Measurements from ENCODE around the gene PABPC1L.

Gene PABPC1L

DNA sequence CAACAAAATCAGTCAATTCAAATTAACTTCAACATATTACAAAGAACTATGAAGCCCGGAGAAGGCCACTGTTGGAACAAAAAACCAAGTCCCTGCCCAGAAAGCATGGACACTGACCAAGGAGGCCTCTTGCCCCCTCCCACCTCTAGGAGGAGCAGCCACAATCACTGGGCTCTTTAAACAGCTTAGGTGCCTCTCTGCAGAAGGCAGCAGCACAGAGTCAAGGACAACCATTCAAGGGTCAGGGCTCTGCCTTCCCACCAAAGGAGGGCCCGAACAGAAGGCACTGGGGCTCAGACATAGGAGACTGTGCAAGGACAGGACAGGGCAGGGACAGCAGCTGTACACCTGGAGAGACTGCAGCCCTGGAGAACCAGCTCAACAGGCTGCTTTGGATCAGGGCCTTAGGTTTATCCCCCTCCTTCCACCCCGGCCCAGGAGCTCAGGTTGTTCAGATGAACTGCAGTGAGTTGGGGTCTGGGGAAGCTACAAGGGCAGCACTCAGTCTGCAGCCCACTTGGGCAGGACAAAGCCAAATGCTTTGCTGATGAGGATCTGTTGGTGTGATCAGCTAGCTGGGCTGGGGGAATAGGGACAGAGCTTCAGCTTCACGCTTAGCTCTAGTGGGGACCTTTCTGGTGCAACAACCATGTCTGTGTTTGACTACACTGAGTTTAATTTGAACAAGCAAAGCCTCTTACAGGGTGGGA is 32.6 kb downstream of the PABPC1L start:
- no peak for DNase-seq (ENCODE audit: low read depth in 2 of 3, low spot score in 1 of 3)

DNA sequence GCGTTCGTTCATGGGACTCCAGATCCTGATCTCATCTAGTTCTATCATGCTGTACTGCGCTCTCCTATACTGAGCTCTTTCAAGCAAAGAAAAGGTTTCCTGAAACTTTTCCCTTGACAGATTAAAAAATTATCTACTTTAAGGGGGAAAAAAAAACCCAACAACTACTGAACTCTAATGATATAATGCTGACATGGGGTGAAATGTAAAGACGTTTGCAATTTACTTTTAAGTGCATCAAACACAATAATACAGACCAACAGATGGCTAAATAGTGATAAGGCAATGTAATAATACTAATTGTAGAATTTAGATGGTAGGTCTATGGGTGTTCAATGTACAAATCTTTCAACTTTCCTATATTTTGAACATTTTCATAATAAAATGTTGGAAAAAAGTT is 34.0 kb downstream of the PABPC1L start:
- DNase-seq (ENCODE audit: low read depth in 2 of 3, low spot score in 1 of 3): no peak

DNA sequence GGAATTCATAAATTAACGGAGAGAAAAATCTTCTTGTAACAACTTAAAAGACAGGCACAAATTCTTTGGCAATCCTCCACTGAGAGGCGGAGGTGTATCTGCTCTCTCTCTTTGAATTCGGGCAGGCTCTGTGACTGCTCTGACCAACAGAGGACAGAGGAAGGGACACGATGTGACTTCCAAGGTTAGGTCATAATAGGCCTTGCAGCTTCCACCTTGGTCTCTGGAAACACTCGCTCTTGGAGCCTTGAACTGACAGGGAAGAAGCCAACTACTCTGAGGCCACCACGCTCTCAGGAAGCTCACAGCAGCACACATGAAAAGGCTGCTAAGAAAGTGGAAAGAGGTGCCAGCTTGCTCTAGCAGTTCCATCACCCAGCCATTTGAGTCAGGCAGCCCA is 35.4 kb downstream of the PABPC1L start:
- no peak for DNase-seq (ENCODE audit: low read depth in 2 of 3, low spot score in 1 of 3)

DNA sequence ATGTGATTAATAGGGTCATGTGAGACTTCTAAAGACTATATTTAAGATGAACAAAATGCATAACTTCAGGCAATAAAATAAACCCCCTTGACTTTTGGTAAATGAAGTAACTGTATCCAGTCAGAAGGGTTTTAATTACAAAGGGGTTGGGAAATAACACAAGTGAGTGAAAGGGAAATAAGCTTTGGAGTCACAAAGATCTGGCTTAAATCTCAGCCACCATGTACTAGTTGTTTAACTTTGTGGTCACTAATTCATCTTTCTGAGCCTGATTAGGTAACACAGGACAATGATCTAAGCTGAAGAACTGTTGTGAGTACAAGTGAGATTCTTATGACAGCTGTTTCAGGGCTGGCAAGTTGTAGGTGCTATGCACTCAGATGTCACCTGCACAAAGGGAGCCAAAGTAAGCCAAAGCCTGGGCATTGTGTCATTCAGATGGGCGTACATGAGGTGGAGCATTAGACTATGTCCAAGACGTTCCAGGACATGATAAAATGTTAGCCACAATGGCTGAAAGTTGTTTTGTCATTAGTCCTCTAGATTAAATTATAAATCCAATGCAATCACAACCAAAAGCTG is 36.5 kb downstream of the PABPC1L start:
- DNase-seq (ENCODE audit: low read depth in 2 of 3, low spot score in 1 of 3): no peak

DNA sequence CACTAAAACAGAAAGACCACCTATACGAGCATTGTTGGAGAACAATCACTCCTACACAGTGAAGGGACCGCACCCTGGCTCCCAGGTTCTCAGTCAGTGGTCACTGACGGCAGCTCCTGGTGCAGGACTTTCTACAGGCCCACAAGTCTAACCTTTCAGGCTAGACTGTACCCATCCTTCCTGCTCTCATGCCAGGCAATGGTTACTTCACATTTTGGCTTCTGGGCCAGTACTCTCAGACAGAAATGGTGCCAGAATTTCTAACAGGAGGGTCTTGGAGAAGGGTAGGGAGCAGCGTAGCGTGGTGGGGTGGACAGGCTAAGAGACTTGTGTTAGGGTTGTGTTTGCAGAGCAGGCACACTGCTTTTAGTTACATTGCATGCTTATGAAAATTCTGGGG is 38.2 kb downstream of the PABPC1L start:
- DNase-seq (ENCODE audit: low read depth in 2 of 3, low spot score in 1 of 3): no peak

DNA sequence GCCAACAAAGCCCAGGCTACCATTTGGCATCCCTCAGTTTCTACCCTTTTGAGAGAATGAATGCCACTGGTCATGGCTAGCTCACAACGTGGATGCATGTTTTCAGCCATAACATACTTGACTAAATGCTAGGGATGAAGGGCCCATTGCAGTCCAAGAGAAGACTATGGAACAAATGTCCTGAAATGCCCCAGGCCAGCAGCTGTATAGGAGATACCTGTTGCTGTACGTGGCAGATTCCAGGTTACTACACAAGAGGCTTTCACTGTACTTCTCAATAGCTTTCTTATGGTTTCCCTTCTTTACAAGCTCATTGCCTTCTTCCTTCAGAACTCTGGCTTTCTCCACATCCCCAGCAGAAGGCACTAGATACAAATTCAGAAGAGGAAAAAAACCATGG is 38.7 kb downstream of the PABPC1L start:
- no peak for DNase-seq (ENCODE audit: low read depth in 2 of 3, low spot score in 1 of 3)

DNA sequence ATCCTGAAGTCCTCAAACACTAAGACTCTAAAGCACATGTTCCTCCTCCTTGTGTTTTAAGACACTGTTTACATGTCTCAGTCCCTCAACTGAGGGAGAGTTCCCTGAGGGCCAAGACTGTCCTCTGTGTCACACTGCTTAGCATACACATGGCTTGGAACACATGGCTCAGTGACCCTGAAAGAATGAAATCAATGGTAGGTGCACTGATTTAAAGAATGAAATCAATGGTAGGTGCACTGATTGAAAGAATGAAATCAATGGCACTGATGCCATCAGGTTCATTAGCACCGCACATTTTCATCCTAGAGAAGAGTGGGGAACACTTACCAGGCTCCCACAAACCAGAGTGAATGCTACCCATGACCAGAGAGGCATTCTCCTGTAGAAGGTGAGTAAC is 40.5 kb downstream of the PABPC1L start:
- no peak for DNase-seq (ENCODE audit: low read depth in 2 of 3, low spot score in 1 of 3)

DNA sequence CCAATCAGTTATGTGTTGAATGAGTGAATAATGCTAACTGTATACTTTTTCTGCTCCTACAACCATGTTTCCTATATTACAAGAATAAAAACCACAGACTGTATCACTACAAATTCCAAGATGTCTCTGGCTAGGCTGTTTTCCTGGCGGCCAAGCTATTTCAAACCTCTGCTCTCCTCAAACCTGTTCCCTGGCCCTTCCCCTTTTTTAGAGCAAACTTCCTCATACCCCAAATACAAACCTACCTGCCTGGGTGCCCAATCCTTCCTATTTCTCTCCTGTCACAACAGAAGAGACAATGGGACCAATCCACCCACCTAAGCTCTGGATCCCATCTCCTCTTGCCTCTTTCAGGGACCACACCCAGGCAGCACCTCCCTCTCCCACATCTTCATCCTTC is 42.9 kb downstream of the PABPC1L start:
- DNase-seq (ENCODE audit: low read depth in 2 of 3, low spot score in 1 of 3): no peak

DNA sequence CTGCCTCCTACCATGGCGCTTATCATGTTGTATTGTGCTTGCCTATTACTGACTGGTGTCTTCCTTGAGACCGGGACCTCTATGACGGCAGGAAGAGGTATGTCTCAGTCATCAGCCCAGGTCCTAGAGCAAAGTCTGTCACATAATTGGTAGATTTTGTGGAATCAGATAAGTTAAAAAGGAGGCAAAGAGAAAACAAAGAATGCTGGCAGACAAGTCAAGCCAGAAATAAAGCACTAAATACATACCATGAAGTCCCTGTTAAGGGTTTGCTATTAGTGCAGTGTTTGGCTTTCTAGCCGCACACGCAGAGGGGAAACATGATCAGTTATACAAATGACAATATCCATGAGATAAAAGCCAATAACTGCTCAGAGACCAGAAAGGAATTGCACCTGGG is 44.4 kb downstream of the PABPC1L start:
- DNase-seq (ENCODE audit: low read depth in 2 of 3, low spot score in 1 of 3): no peak

DNA sequence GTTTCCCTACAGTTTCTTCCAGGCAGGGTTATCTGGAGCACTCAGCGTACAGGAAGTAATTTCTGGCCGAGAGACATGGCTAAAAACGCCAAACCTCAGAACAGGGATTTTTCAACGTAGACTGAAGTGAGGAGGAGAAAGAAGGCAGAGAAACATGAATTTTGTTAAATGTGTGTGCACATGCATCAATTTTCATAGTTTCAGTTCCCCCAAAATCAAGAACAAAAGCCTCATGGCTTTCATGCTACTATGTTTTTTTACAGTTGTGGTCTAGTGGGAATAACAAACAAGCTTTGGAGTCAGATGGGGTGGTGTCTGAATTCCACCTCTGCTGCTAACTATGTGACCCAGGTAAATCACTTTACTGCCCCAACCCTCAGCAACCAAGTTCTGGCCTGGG is 45.4 kb downstream of the PABPC1L start:
- no peak for DNase-seq (ENCODE audit: low read depth in 2 of 3, low spot score in 1 of 3)

DNA sequence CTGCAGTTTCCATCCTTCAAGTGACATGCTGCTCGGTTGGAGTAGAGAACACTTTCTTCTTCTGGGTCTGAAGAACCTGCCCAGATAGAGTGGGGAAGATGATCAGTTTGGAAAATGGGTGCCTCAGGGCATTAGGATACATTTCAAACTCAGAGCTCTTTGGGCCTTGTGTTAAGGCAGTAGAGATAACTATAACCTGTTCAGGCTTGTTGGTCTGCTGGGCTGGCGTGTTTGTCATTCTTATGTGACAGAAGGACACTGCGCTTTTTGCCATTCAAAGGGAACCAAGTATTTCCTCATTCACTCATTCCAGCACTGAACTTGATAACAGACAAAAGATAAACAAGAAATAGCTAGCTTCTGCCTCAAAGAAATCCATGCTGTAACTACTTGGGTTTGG is 46.5 kb downstream of the PABPC1L start:
- no peak for DNase-seq (ENCODE audit: low read depth in 2 of 3, low spot score in 1 of 3)

DNA sequence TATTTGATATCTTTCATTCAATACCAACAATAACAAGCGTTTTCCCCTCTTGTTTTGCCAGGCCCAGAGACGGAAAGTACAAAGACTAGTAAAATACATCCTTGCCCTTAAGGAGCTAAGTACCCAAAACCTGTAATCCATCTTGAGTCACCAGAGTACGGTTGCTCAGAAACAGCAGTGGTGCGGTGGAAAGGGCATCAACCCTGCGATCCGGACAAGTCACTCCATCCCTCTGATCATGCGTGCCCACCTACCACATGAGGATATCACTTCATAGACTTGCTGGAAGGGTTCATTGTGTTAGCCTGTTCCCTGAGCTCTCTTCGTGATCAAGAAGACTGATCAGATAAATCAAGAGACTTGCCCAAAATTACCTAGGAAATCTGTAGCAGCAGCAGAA is 48.4 kb downstream of the PABPC1L start:
- no peak for DNase-seq (ENCODE audit: low read depth in 2 of 3, low spot score in 1 of 3)

DNA sequence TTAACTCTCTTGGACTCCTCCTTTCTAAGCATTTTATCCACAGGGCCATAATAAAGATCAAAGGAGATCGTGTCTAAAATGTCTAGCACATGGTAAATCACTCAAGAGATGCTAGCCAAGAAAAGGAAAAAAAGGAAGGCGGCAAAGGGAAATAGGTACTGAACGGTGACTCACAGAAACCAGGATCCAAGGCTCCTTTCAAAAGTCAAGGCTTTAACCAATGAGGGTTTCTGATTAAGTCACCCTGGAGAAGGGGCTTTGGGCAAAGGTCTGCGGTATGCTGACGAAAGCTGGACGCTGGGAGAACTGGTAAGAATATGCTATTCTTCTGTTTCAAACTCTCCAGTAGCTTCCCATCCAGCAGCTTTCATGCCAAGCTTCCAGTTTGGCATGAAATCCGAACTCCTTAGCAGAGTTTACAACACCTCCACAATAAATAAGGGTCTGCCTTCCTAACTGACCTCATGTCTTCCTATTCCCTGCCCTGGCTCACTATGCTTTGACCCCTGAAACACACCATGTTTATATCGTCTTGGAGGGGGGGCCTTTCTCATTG is 49.3 kb downstream of the PABPC1L start:
- peak in 1 of 3 donors; percentile 40 for DNase-seq (ENCODE audit: low read depth in 2 of 3, low spot score in 1 of 3)

DNA sequence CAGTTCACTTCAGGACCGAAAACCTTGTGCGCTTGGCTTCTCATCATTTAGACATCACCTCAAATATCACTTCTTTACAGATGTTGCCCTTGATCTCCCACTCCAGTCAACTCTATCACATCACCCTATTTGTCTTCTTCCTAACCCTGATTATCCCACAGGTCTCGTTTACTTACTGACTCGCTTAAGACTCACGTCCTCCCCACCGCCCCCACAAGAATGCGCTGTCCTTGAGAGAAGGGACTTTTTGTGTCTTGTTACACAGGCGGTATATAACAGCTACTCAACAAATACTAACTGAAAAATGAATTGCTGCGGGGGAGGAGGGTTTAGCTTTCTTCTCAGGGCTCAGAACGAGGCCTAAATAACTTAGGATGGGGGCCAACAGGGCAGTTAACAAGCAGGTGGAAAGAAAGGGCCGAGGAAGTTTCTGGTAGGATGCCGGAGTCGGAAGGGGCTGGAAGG is 49.8 kb downstream of the PABPC1L start:
- DNase-seq (ENCODE audit: low read depth in 2 of 3, low spot score in 1 of 3): peak; percentile 62 to 68 (median 65)

DNA sequence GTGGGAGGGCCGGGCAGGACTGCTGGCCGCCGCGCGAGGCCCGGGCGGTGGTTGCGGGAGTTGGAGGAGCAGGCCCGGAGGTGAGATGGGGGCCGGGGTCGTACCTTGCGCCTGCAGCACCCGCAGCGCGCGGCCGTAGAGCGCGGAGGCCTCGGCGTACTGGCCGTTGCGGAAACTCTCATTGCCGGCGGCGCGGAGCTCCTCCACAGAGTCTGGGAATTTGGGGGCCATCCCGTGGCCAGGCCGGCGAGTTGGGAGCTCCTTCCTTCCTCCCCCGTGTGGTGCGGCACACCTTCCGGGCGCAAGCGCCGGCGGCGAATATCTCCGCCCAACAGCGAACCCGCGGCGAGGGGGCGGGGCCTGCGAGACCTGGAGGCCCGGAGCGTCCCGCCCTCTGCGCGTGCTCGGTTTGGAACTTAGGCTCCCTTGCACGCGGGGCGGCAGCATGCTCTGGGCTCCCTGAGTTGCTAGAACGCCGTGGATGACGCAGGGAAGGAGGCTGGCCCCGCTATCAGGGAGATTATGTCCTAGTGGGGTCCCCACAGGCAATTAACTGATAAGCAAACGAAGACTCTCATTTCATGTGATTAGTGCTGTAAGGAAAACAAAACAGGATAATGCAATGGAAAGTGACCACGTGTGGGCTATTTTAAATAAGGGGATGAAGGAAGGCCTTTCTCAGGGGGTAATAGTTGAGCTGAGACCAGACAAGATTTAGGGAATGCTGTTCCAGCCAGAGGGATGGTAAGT is 50.4 kb downstream of the PABPC1L start, which contains the start of gene TOMM34:
Gene TOMM34, minus strand, starts transcription at position 295 of the 750 bp plus-strand sequence. Its CDS starts 64 bp downstream, at position 231.
- DNase-seq (ENCODE audit: low read depth in 2 of 3, low spot score in 1 of 3): peak; percentile 90 to 97 (median 91)

DNA sequence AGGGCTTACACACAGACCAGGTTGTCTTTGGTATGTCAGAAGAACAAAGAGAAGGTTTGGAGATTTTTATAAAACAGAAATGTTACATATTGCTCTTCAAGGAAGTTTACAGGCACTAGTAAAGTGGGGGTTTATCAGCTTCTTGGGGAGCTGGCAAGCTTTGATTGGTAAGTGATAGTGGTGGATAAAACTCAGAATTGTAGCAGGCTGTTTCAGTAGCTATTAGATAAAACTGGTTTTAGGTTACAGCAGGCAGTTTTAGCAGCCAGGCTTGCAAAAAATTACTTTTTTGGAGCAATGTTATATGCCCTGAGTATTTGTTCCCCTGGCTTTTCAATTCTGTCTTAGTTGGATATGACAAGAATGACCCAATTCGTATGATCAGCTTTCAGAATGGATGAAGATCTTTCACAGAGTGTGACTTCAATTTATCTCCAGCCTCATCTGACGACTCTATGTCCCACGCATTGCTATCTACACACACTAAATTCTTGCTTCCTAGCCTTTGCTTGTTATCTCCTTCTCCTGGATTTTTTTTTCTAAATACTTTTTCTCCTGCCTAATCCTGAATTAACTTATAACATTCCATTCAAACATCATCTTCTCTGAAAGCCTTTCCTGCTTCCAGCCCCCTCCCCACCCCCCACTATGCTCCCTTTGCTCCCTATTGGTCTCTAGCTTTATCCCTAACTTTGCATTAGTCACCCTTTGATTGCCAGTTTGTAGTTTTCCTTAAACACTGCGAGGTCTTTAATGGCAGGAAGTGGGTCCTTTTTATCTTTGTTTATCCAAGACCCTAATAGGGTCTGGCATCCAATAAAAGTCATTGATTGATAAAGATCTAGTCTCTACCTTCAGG is 51.4 kb downstream of the PABPC1L start:
- no peak for DNase-seq (ENCODE audit: low read depth in 2 of 3, low spot score in 1 of 3)

DNA sequence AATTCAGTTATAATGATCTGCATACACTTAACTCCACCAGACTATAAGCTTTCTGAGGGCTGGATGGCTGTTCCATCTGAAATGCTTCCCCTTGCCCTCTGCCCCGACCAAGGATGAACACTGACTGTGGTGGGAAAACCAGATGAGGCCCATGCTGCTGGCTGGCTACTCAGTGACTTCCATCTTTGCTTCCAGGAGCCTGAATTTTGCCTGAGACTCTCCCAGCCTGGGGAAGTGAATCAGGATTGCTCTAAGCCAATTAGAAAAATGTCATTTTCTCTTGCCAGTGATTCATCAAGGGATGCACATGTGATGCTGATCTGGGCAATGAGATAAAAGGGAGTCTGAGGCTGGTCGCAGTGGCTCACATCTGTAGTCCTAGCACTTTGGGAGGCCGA is 52.0 kb downstream of the PABPC1L start:
- DNase-seq (ENCODE audit: low read depth in 2 of 3, low spot score in 1 of 3): no peak

DNA sequence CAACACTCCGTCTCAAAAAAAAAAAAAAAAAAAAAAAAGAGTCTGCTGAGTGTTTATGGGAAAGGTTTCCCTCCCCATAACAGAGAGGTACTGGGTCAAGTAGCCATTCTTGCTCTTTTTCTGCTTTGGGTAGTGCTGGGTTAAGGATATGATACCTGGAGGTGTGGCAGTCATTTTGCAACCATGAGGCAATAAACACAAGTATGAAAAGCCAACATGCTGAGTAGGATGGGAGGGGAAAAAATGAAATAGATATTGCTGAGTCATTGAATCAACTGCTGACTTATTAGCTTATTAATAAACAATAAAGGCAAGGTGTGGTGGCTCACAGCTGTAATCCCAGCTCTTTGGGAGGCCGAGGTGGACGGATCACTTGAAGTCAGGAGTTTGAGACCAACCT is 52.6 kb downstream of the PABPC1L start:
- DNase-seq (ENCODE audit: low read depth in 2 of 3, low spot score in 1 of 3): no peak

DNA sequence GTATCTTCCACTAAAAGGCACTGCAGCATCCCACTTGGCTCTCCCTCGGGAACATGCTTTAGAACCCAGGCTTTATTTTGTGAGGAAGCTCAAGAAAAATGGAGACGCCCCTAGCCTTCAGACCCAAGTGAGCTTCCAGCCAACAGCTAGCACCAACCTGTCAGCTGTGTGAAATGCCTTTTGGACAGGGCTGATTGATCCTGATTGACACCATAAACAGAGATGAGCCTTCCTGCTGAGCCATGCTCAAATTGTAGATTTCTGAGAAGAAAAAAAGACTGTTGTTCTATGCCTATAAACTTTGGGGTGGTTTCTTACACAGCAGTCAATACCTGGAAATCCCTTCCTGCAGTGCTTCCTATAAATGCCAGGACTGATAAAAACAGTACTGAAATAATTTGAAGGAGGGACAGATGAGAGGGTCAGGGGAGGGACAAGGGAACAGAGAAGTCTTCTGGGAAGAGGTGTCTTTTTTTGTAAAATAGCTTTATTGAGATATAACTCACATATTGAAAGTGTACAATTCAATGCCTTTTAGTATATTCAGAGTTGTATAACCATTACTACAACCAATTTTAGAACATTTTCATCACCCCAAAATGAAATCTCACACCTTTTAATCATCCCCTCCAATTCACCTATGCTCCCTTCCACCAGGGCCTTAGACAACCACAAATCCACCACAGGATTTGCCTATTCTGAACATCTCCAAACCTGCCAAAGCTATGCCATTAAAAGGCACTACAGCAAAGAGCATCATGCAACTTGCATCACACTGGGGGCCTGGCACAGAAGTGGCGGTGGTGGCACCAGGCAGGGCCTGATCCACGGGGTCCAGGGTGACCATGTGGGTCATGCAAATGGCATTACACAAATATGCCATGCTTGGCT is 53.7 kb downstream of the PABPC1L start:
- DNase-seq (ENCODE audit: low read depth in 2 of 3, low spot score in 1 of 3): no peak

DNA sequence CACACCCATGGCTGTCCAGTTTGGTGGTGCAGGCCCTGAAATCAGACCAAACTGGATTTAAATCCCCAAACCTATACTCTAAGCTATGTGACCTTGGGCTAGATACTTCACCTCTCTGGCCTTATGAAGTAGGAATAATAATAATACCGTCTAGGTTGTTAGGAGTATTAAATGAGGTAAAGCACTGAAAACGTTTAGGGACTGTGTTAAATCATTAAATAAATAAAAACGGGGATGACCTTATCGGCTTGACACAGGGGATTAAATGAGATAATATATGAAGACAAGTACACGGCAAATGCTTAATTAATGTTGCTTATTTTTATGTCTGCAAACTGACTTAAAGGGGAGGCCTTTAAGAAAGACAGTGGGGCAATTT is 55.8 kb downstream of the PABPC1L start:
- no peak for DNase-seq (ENCODE audit: low read depth in 2 of 3, low spot score in 1 of 3)
